DOHH2 (cell line): ENCODE results near the gene ARHGAP4.

Experiments used
- H3F3A ChIP-seq: fragments of 200-600 bp; sonication (generic), shearing (Covaris generic); 2 replicates; pipeline ENCODE4 v1.6.0; 2016; ENCODE audit warnings: antibody characterized with exemption, mild to moderate bottlenecking; ENCODE audit not compliant: control insufficient read depth, insufficient read depth
- H3K27ac ChIP-seq: fragments of 200-600 bp; sonication (generic); 2 replicates; pipeline ENCODE4 v1.5.1; 2014; ENCODE audit warnings: low read depth, mild to moderate bottlenecking, low read length, moderate library complexity
- H3K27me3 ChIP-seq: fragments of 200-600 bp; sonication (generic); 2 replicates; pipeline ENCODE4 v1.6.1; 2014; ENCODE audit warnings: mild to moderate bottlenecking, low read length, mixed read lengths; ENCODE audit not compliant: control insufficient read depth
- H3K36me3 ChIP-seq: fragments of 200-600 bp; sonication (generic); 2 replicates; pipeline ENCODE4 v1.6.1; 2014; ENCODE audit warnings: mild to moderate bottlenecking, low read length, moderate library complexity, mixed read lengths; ENCODE audit not compliant: control insufficient read depth
- H3K4me1 ChIP-seq: fragments of 200-600 bp; sonication (generic); 2 replicates; pipeline ENCODE4 v1.6.1; 2014; ENCODE audit warnings: mild to moderate bottlenecking, low read length, mixed read lengths; ENCODE audit not compliant: control insufficient read depth
- H3K4me2 ChIP-seq: fragments of 200-600 bp; sonication (generic); 2 replicates; pipeline ENCODE4 v1.6.0; 2014; ENCODE audit warnings: mild to moderate bottlenecking, low read length, moderate library complexity
- H3K4me3 ChIP-seq: fragments of 200-600 bp; sonication (generic); 2 replicates; pipeline ENCODE4 v1.5.1; 2014; ENCODE audit warnings: mild to moderate bottlenecking, low read length, mixed read lengths
- H3K79me2 ChIP-seq: fragments of 200-600 bp; sonication (generic); 2 replicates; pipeline ENCODE4 v1.6.1; 2014; ENCODE audit warnings: mild to moderate bottlenecking, low read length, mixed read lengths; ENCODE audit not compliant: control insufficient read depth
- H3K9me2 ChIP-seq: fragments of 200-600 bp; sonication (generic); replicated peaks from 2 replicates; pipeline ENCODE4 v1.6.1; 2014; ENCODE audit warnings: mild to moderate bottlenecking, low read length, mixed read lengths; ENCODE audit not compliant: control insufficient read depth
- H3K9me3 ChIP-seq: fragments of 200-600 bp; sonication (generic); 2 replicates; pipeline ENCODE4 v1.6.1; 2014; ENCODE audit warnings: antibody characterized with exemption, low read length, mixed read lengths; ENCODE audit not compliant: control insufficient read depth, insufficient read depth
- H4K20me1 ChIP-seq: fragments of 200-600 bp; sonication (generic); 2 replicates; pipeline ENCODE4 v1.6.0; 2014; ENCODE audit warnings: low read depth, mild to moderate bottlenecking, antibody characterized with exemption, low read length, moderate library complexity; ENCODE audit not compliant: control insufficient read depth, insufficient read depth
- CTCF ChIP-seq: fragments of 200-600 bp; sonication (generic); IDR thresholded peaks from one replicate; pipeline ENCODE4 v1.5.1; 2014; ENCODE audit warnings: antibody characterized with exemption, mild to moderate bottlenecking, low read depth, low read length; ENCODE audit not compliant: poor library complexity, severe bottlenecking
- EZH2phosphoT487 ChIP-seq: fragments of 200-600 bp; sonication (generic); IDR thresholded peaks from 2 replicates; pipeline ENCODE4 v1.6.1; 2017; ENCODE audit warnings: borderline replicate concordance, mild to moderate bottlenecking, antibody characterized with exemption, low read length, moderate library complexity, mixed read lengths

The ARHGAP4 gene

GRCh38 chrX:153861733-153862310, 64.2 kb downstream of the ARHGAP4 start:
- Histone ChIP-seq H3K4me3 (no peak overlapping the region), H3K27ac (no peak overlapping the region), H3K36me3 (no peaks in the 10 kb centered on the region), H3K9me3 (no peaks in the 10 kb centered on the region), H4K20me1 (no peaks in the 10 kb centered on the region), H3K27me3 (no peaks in the 10 kb centered on the region), H3F3A (no peaks in the 10 kb centered on the region), H3K79me2 (no peaks in the 10 kb centered on the region), H3K4me1 (no peaks in the 10 kb centered on the region), H3K9me2 (no peaks in the 10 kb centered on the region), H3K4me2 (no peak overlapping the region)
- TF ChIP-seq CTCF = no peak
- TF ChIP-seq EZH2phosphoT487 = no peak

- H4K20me1 ChIP-seq = no peaks in the 10 kb centered on the region
- no peaks in the 10 kb centered on the region for H3F3A ChIP-seq
- no peaks in the 10 kb centered on the region for H3K9me2 ChIP-seq
- H3K4me2 ChIP-seq = no peak overlapping the region
- TF ChIP-seq CTCF = no peak
- no peak for TF ChIP-seq EZH2phosphoT487
- no peaks in the 10 kb centered on the region for H3K9me3 ChIP-seq
- no peaks in the 10 kb centered on the region for H3K27me3 ChIP-seq
- H3K4me1 ChIP-seq = no peaks in the 10 kb centered on the region
- H3K27ac ChIP-seq = no peak overlapping the region
- no peaks in the 10 kb centered on the region for H3K36me3 ChIP-seq
- H3K4me3 ChIP-seq = no peak overlapping the region
- no peaks in the 10 kb centered on the region for H3K79me2 ChIP-seq
Observed at GRCh38 chrX:153861151-153861550, 64.9 kb downstream of the ARHGAP4 start.
